MG63 (cell line): Measurements from ENCODE around the gene MYOZ3. TPM values are rescaled to one million over a fixed set of nuclear protein-coding genes. Genes with fewer than 3 reads are reported as not detected.

Experiments used
- DNase-seq: peaks from one replicate; pipeline ENCODE4 v3.0.0-alpha.2; 2020
- H3K27me3 ChIP-seq: fragments of 250-450 bp; sonication (Bioruptor Pico); 2 replicates; pipeline ENCODE4 v1.5.1; 2020; ENCODE audit warnings: mild to moderate bottlenecking, moderate library complexity
- H3K36me3 ChIP-seq: fragments of 250-450 bp; sonication (Bioruptor Pico); 2 replicates; pipeline ENCODE4 v1.5.1; 2020; ENCODE audit warnings: mild to moderate bottlenecking, moderate library complexity
- H3K4me3 ChIP-seq: fragments of 250-450 bp; sonication (Bioruptor Pico); 2 replicates; pipeline ENCODE4 v1.5.1; 2020; ENCODE audit warnings: mild to moderate bottlenecking, moderate library complexity
- H3K9me3 ChIP-seq: fragments of 250-450 bp; sonication (Bioruptor Pico); 2 replicates; pipeline ENCODE4 v1.5.1; 2020; ENCODE audit warnings: mild to moderate bottlenecking, moderate library complexity
- total RNA-seq: library from RNA; depleted of rRNA; stranded (reverse); fragments of >200 nt; shearing (Covaris generic); gene quantifications from 2 replicates; pipeline ENCODE4 v1.2.3, GENCODE V29; 2014; ENCODE audit warnings: low replicate concordance

Gene MYOZ3
- total RNA-seq, 1 experiment from 2014 or later, result 0.03 TPM

DNA sequence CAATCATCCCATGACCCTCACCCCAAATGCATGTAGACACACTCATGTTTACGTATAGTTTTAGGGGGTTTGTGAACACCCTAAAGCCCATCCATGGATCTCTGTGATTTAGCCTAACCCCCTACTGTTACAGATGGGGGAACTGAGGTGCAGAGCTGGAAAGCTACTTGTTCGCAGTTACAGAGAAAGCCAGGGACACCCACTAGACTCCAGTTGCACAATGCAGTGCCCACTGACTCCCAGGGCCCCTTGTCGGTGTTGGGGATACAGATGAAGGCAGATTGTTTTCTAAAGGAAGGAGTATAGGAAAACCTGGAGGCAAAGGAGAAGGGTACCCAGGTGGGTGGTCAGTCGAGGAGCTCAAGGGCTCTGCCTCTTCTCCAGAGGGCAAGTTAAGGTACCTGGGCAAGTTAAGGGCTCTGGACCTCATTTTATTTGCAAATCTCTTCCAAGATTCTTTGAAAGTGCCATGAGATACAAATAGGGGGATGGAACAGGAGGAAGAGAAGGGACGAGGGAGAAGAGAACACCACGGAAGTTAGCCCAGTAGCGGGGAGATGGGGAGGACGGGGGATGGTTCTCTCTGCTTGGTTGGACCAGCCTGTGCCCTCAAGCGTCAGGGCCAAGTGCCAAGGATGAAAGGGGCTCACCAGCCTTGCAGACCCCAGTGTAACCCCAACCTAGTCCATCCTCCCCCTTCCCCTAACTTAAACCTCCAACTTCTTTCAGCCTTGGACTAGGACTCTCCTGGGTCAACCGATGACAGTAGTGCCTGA, 958 bp downstream of the MYOZ3 start:
- Histone ChIP-seq H3K27me3 (no peaks in the 10 kb centered on the region), H3K9me3 (no peaks in the 10 kb centered on the region)
- no peak for DNase-seq

GRCh38 chr5:150662731-150663516, 1.9 kb downstream of the MYOZ3 start:
- no peak for DNase-seq
- H3K9me3 ChIP-seq, result no peaks in the 10 kb centered on the region
- no peaks in the 10 kb centered on the region for H3K27me3 ChIP-seq
- no peak overlapping the region for H3K4me3 ChIP-seq
- no peaks in the 10 kb centered on the region for H3K36me3 ChIP-seq

More for the DNA sequence above, 958 bp downstream of the MYOZ3 start:
- H3K36me3 ChIP-seq, result no peaks in the 10 kb centered on the region
- H3K4me3 ChIP-seq, result no peak overlapping the region

DNA sequence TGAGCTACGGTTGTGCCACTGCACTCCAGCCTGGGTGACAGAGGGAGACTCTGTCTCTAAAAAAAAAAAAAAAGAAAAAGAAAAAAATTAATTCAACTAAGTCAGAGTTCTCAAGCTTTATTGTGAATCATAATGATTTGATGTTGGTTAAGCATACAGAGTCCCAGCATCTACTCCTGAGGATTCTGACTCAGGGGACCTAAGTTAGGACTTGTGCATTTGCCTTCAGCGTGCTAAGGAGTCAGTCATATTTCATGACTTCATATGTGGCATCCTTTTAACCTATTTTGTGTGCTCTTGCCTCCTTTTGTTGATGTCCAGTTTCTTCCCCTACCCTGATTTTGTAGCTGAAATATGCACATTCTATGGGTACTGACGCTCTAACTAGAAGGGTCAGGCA, 2.9 kb downstream of the MYOZ3 start:
- no peaks in the 10 kb centered on the region for H3K27me3 ChIP-seq
- H3K9me3 ChIP-seq, result no peaks in the 10 kb centered on the region
- H3K4me3 ChIP-seq, result no peak overlapping the region
- no peaks in the 10 kb centered on the region for H3K36me3 ChIP-seq
- no peak for DNase-seq

GRCh38 chr5:150665044-150665443, 4.0 kb downstream of the MYOZ3 start:
- DNase-seq, result no peak
- Histone ChIP-seq H3K9me3 (no peaks in the 10 kb centered on the region), H3K4me3 (no peak overlapping the region), H3K36me3 (no peaks in the 10 kb centered on the region), H3K27me3 (no peaks in the 10 kb centered on the region)

- Histone ChIP-seq H3K9me3 (no peaks in the 10 kb centered on the region), H3K36me3 (no peaks in the 10 kb centered on the region)
- no peak for DNase-seq
Measured at GRCh38 chr5:150670275-150670947, 9.4 kb downstream of the MYOZ3 start.

DNA sequence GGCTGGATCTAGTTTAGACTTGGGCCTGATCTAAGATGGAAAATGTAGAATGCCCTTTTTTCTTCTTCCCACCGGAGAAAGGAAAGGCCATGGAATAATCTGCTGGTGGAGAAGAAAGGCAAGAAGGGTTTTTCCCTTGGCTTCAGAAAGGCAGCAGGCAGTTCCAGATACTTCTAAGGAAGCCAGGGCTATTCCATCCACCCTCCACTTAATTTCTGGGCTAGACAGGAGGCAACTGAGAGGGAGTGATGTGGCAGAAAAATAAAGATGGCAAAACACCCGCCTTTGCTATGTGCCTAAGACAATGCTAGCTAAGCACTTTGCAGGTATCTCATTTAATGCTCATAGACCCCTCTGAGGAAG, 9.9 kb downstream of the MYOZ3 start:
- no peak overlapping the region for H3K4me3 ChIP-seq
- no peaks in the 10 kb centered on the region for H3K27me3 ChIP-seq
- no peaks in the 10 kb centered on the region for H3K36me3 ChIP-seq
- no peak for DNase-seq
- no peaks in the 10 kb centered on the region for H3K9me3 ChIP-seq

More at GRCh38 chr5:150670275-150670947, 9.4 kb downstream of the MYOZ3 start:
- no peak overlapping the region for H3K4me3 ChIP-seq
- no peaks in the 10 kb centered on the region for H3K27me3 ChIP-seq

DNA sequence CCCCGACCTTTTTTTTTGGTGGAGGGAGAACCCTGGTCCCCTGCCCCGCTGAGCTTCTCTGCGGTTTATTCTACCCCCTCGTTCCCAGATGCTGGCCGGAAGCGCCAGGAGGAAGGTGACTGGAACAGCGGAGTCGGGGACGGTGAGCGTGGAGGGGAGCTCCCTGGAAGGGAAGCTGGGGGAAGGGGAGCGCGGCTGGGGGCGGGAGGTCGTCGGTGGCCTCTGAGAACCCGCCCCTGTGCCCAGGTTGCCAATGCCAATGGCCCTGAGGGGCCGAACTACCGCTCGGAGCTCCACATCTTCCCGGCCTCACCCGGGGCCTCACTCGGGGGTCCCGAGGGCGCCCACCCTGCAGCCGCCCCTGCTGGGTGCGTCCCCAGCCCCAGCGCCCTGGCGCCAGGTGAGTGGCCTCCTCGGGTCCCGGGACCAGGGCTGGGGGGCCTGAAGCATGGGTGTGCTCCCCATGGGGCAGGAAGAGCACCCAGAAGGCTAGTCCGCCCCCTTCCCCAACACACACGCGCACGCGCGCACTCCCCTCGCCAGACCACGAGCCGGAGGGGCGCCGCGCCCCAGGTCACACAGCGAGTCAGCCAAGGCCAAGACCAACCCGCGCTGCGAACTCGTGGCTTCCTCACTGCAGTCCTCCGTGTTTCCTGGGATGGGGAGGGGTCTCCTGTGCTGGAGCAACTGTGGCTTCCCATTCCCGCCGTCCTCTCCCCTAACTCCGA, 10.6 kb downstream of the MYOZ3 start:
- no peaks in the 10 kb centered on the region for H3K36me3 ChIP-seq
- no peaks in the 10 kb centered on the region for H3K27me3 ChIP-seq
- H3K9me3 ChIP-seq, result no peaks in the 10 kb centered on the region
- DNase-seq, result no peak
- no peak overlapping the region for H3K4me3 ChIP-seq

- DNase-seq, result no peak
- Histone ChIP-seq H3K4me3 (no peak overlapping the region), H3K36me3 (no peaks in the 10 kb centered on the region), H3K9me3 (no peaks in the 10 kb centered on the region), H3K27me3 (no peaks in the 10 kb centered on the region)
Measured at GRCh38 chr5:150672237-150672883, 11.3 kb downstream of the MYOZ3 start.

GRCh38 chr5:150672884-150673275, 11.8 kb downstream of the MYOZ3 start:
- Histone ChIP-seq H3K36me3 (no peaks in the 10 kb centered on the region), H3K9me3 (no peaks in the 10 kb centered on the region), H3K27me3 (no peaks in the 10 kb centered on the region), H3K4me3 (no peak overlapping the region)
- DNase-seq, result no peak

- H3K27me3 ChIP-seq, result no peaks in the 10 kb centered on the region
- DNase-seq, result no peak
- H3K4me3 ChIP-seq, result no peak overlapping the region
- no peaks in the 10 kb centered on the region for H3K9me3 ChIP-seq
- no peaks in the 10 kb centered on the region for H3K36me3 ChIP-seq
Measured at GRCh38 chr5:150674341-150674821, 13.3 kb downstream of the MYOZ3 start.

DNA sequence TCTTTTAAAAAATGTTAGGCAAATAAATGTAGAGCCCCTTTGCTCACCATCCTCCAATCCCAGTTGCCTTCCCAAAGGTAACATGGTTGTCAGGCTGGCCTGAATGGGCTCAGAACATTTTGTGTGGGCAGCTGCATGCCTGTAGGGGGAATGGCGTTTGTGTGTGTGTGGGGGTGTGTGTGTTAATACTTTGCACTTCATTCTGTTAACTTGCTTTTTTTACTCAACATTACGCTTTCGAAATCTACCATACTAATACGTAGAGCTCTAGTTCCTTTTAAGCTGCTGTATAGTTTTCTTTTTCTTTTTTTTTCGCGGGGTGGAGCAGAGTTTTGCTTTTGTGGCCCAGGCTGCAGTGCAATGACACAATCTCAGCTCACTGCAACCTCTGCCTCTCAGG, 14.0 kb downstream of the MYOZ3 start:
- Histone ChIP-seq H3K4me3 (no peak overlapping the region), H3K36me3 (peaks cover 2% of the 10 kb centered on the region; the same call in 1 of the 2 replicates), H3K9me3 (no peaks in the 10 kb centered on the region), H3K27me3 (no peaks in the 10 kb centered on the region)
- DNase-seq, result no peak

- Histone ChIP-seq H3K27me3 (no peaks in the 10 kb centered on the region), H3K36me3 (peaks cover 3% of the 10 kb centered on the region; the same call in 1 of the 2 replicates), H3K4me3 (no peak overlapping the region), H3K9me3 (no peaks in the 10 kb centered on the region)
- no peak for DNase-seq
Measured at GRCh38 chr5:150676578-150676977, 15.5 kb downstream of the MYOZ3 start.

- Histone ChIP-seq H3K9me3 (no peaks in the 10 kb centered on the region), H3K27me3 (no peaks in the 10 kb centered on the region), H3K36me3 (peaks cover 63% of the 10 kb centered on the region), H3K4me3 (no peak overlapping the region)
- no peak for DNase-seq
Measured at GRCh38 chr5:150689120-150689519, 28.1 kb downstream of the MYOZ3 start.

DNA sequence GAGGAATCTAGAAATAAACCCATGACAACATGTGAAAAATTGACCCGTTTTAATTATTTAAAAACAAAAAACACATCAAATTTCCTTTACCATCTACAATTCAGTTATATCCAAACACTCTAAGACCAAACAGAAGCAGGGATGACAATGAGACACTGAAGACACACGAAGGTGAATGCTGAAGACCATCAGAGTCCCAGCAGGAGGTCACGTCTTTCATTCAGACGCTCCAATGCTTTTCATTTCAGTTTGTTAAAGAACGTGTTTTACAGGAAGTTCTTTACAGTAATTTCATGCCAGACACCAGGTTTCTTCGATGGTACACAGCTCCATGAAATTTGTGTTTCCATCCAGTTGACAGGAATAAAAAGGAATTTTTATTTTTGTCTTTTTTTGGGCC, 29.7 kb downstream of the MYOZ3 start:
- H3K36me3 ChIP-seq, result peaks cover 79% of the 10 kb centered on the region
- H3K27me3 ChIP-seq, result no peaks in the 10 kb centered on the region
- H3K9me3 ChIP-seq, result no peaks in the 10 kb centered on the region
- no peak for DNase-seq
- no peak overlapping the region for H3K4me3 ChIP-seq

- no peaks in the 10 kb centered on the region for H3K9me3 ChIP-seq
- no peaks in the 10 kb centered on the region for H3K27me3 ChIP-seq
- H3K36me3 ChIP-seq, result peaks cover 88% of the 10 kb centered on the region
- no peak overlapping the region for H3K4me3 ChIP-seq
- no peak for DNase-seq
Measured at GRCh38 chr5:150692276-150692675, 31.2 kb downstream of the MYOZ3 start.

- Histone ChIP-seq H3K9me3 (no peaks in the 10 kb centered on the region), H3K36me3 (peaks cover 97% of the 10 kb centered on the region), H3K27me3 (no peaks in the 10 kb centered on the region), H3K4me3 (no peak overlapping the region)
- peak; percentile 40 for DNase-seq
Measured at GRCh38 chr5:150694612-150695011, 33.6 kb downstream of the MYOZ3 start.
